ENCODE measurements around the gene DOCK1.

DNA sequence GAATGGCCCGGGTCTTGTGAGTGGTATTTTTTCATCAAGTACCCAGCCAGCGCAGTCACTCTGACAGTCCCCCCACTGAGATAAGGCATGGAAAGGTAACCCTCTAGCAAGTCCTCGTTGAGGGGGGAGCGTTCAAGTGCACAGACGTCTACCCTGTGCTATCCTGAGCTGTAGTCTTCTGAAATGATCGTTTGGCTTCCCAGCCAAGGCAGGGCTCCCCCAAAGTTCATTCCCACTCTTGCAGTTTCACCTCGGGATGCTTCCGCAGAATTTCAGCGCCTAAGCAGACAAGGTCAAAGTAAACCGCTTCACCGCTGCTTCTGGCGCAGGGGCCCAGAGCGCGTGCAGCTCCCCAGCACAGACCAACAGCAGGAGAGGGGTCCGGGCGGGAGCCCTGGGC is 289.4 kb downstream of the DOCK1 start:
- TF ChIP-seq RFX5 (IDR thresholded peaks at IDR 0.05; ENCODE audit: low read length) = no peak
- TF ChIP-seq, protein P1, sequence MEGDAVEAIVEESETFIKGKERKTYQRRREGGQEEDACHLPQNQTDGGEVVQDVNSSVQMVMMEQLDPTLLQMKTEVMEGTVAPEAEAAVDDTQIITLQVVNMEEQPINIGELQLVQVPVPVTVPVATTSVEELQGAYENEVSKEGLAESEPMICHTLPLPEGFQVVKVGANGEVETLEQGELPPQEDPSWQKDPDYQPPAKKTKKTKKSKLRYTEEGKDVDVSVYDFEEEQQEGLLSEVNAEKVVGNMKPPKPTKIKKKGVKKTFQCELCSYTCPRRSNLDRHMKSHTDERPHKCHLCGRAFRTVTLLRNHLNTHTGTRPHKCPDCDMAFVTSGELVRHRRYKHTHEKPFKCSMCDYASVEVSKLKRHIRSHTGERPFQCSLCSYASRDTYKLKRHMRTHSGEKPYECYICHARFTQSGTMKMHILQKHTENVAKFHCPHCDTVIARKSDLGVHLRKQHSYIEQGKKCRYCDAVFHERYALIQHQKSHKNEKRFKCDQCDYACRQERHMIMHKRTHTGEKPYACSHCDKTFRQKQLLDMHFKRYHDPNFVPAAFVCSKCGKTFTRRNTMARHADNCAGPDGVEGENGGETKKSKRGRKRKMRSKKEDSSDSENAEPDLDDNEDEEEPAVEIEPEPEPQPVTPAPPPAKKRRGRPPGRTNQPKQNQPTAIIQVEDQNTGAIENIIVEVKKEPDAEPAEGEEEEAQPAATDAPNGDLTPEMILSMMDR (IDR thresholded peaks at IDR 0.05) = no peak
- TF ChIP-seq, protein P2, sequence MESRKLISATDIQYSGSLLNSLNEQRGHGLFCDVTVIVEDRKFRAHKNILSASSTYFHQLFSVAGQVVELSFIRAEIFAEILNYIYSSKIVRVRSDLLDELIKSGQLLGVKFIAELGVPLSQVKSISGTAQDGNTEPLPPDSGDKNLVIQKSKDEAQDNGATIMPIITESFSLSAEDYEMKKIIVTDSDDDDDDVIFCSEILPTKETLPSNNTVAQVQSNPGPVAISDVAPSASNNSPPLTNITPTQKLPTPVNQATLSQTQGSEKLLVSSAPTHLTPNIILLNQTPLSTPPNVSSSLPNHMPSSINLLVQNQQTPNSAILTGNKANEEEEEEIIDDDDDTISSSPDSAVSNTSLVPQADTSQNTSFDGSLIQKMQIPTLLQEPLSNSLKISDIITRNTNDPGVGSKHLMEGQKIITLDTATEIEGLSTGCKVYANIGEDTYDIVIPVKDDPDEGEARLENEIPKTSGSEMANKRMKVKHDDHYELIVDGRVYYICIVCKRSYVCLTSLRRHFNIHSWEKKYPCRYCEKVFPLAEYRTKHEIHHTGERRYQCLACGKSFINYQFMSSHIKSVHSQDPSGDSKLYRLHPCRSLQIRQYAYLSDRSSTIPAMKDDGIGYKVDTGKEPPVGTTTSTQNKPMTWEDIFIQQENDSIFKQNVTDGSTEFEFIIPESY (IDR thresholded peaks at IDR 0.05; ENCODE audit: borderline replicate concordance, low read depth) = no peak

Data from SK-N-SH (cell line).